WTC11 (cell line): ENCODE data around the gene PREB. TPM values are rescaled to one million over a fixed set of nuclear protein-coding genes. Genes with fewer than 3 reads are reported as not detected.

ENCODE experiments used
- ATAC-seq: fragments of 200-7000 bp; cut with Tn5 transposase; 2 replicates; pipeline ENCODE4 v1.10.0; 2021; ENCODE audit warnings: mild to moderate bottlenecking, moderate library complexity
- CTCF ChIA-PET: fragments of 300-600 bp; sonication (Branson Sonifier 250); formaldehyde crosslinking; loops from one replicate; lab custom pipeline; 2021; ENCODE audit warnings: antibody characterized with exemption; lab: Charles Lee
- POLR2A ChIA-PET: fragments of 350-600 bp; sonication (Branson Sonifier 250); formaldehyde crosslinking; loops from one replicate; lab custom pipeline; 2021; ENCODE audit warnings: antibody characterized with exemption; lab: Charles Lee
- DNase-seq: peaks from one replicate; pipeline ENCODE4 v3.0.0; 2021; ENCODE audit warnings: low spot score
- H3K27ac Mint-ChIP-seq: 2 replicates; pipeline ENCODE4 v1.8.0; 2021; ENCODE audit warnings: mixed read lengths
- H3K27me3 Mint-ChIP-seq: 2 replicates; pipeline ENCODE4 v1.8.0; 2021; ENCODE audit warnings: low read depth, mild to moderate bottlenecking, moderate library complexity, mixed read lengths
- H3K36me3 Mint-ChIP-seq: 2 replicates; pipeline ENCODE4 v1.8.0; 2021; ENCODE audit warnings: mixed read lengths
- H3K4me1 Mint-ChIP-seq: 2 replicates; pipeline ENCODE4 v1.8.0; 2022; ENCODE audit warnings: mixed read lengths
- H3K4me3 Mint-ChIP-seq: 2 replicates; pipeline ENCODE4 v1.8.0; 2021; ENCODE audit warnings: mild to moderate bottlenecking, moderate library complexity, mixed read lengths
- H3K9me3 Mint-ChIP-seq: 2 replicates; pipeline ENCODE4 v1.8.0; 2021; ENCODE audit warnings: mixed read lengths
- CREM ChIP-seq: sonication (generic); formaldehyde crosslinking; IDR thresholded peaks from 2 replicates; pipeline ENCODE4 v1.8.1; 2022; ENCODE audit warnings: mild to moderate bottlenecking, missing genetic modification reagents, moderate library complexity
- EMX1 ChIP-seq: fragments of 250-450 bp; sonication (Bioruptor Pico); IDR thresholded peaks from 2 replicates; pipeline ENCODE4 v1.8.0; 2021; ENCODE audit warnings: mild to moderate bottlenecking
- FOXP1 ChIP-seq: sonication (generic); formaldehyde crosslinking; IDR thresholded peaks from 2 replicates; pipeline ENCODE4 v1.8.0; 2022; ENCODE audit warnings: missing genetic modification reagents, mild to moderate bottlenecking, moderate library complexity, borderline replicate concordance
- GABPB1 ChIP-seq: sonication (generic); formaldehyde crosslinking; IDR thresholded peaks from 2 replicates; pipeline ENCODE4 v1.8.1; 2023; ENCODE audit warnings: mild to moderate bottlenecking, missing genetic modification reagents
- MXD4 ChIP-seq: fragments of 250-450 bp; sonication (Bioruptor Pico); IDR thresholded peaks from 2 replicates; pipeline ENCODE4 v1.8.0; 2021; ENCODE audit warnings: mild to moderate bottlenecking, moderate library complexity, borderline replicate concordance
- NR3C1 ChIP-seq: sonication (generic); formaldehyde crosslinking; conservative IDR thresholded peaks from 2 replicates; pipeline ENCODE4 v1.8.1; 2023; ENCODE audit warnings: low read depth, mild to moderate bottlenecking, missing genetic modification reagents
- RELA ChIP-seq: sonication (generic); formaldehyde crosslinking; IDR thresholded peaks from 2 replicates; pipeline ENCODE4 v1.8.1; 2022; ENCODE audit warnings: missing genetic modification reagents, mild to moderate bottlenecking, borderline replicate concordance
- SOX15 ChIP-seq: fragments of 250-450 bp; sonication (Bioruptor Pico); IDR thresholded peaks from 2 replicates; pipeline ENCODE4 v1.9.0; 2021; ENCODE audit warnings: mild to moderate bottlenecking
- ZNF138 ChIP-seq: sonication (generic); formaldehyde crosslinking; conservative IDR thresholded peaks from 2 replicates; pipeline ENCODE4 v1.8.1; 2022; ENCODE audit warnings: mild to moderate bottlenecking, moderate library complexity, missing genetic modification reagents
- ZNF263 ChIP-seq: sonication (generic); formaldehyde crosslinking; IDR thresholded peaks from 2 replicates; pipeline ENCODE4 v1.8.1; 2022; ENCODE audit warnings: low read depth, mild to moderate bottlenecking, moderate library complexity, missing genetic modification reagents
- total RNA-seq: library from RNA; stranded (reverse); gene quantifications from 3 replicates; pipeline ENCODE4 v1.2.3, GENCODE V29; 2021
- TF ChIP-seq, protein P1 (sequence below): sonication (generic); formaldehyde crosslinking; IDR thresholded peaks from 2 replicates; pipeline ENCODE4 v1.8.0; 2022; ENCODE audit warnings: mild to moderate bottlenecking, missing genetic modification reagents
- TF ChIP-seq, protein P2 (sequence below): sonication (generic); formaldehyde crosslinking; IDR thresholded peaks from 2 replicates; pipeline ENCODE4 v1.8.1; 2023; ENCODE audit warnings: mild to moderate bottlenecking, missing genetic modification reagents
- TF ChIP-seq, protein P3 (sequence below): sonication (generic); formaldehyde crosslinking; IDR thresholded peaks from 2 replicates; pipeline ENCODE4 v1.8.0; 2022; ENCODE audit warnings: missing genetic modification reagents
- TF ChIP-seq, protein P4 (sequence below): sonication (generic); formaldehyde crosslinking; IDR thresholded peaks from 2 replicates; pipeline ENCODE4 v1.8.0; 2022; ENCODE audit warnings: mild to moderate bottlenecking, missing genetic modification reagents
- TF ChIP-seq, protein P5 (sequence below): sonication (generic); formaldehyde crosslinking; IDR thresholded peaks from 2 replicates; pipeline ENCODE4 v1.8.0; 2023; ENCODE audit warnings: mild to moderate bottlenecking, missing genetic modification reagents
- TF ChIP-seq, protein P6 (sequence below): fragments of 250-450 bp; sonication (Bioruptor Pico); IDR thresholded peaks from 2 replicates; pipeline ENCODE4 v1.9.0; 2021; ENCODE audit warnings: mild to moderate bottlenecking
- TF ChIP-seq, protein P7 (sequence below): fragments of 250-450 bp; sonication (Bioruptor Pico); conservative IDR thresholded peaks from 2 replicates; pipeline ENCODE4 v1.9.0; 2021; ENCODE audit warnings: mild to moderate bottlenecking

PREB gene
- total RNA-seq, 1 experiment from 2014 or later: 69.2 TPM

DNA sequence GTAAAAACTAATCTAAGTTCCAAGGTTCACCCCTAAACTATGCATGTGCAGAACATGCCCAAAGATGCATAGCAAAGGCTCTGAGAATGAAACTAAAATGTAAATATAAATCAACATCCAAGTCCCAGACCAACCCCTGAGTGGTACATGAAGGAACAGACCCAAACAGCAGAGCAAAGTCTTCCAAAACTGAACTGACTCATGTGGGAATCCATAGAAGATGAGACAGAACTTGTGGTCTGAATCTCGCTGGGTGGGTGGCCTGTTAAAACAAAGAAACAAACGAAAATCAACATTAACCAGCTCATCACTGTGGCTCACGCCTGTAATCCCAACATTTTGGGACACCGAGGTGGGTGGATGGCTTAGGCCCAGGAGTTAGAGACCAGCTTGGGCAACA lies 47.9 kb upstream of the PREB start:
- no peak for ATAC-seq
- CTCF ChIA-PET: interaction anchor here (1.3 to 1.4 kb wide), 3 partner anchors 9 to 49 kb away, joined by 4 to 7 read pairs (median 4); no protein-coding TSS in a partner anchor
- H3K4me1 Mint-ChIP-seq: no peaks in the 10 kb centered on the region

DNA sequence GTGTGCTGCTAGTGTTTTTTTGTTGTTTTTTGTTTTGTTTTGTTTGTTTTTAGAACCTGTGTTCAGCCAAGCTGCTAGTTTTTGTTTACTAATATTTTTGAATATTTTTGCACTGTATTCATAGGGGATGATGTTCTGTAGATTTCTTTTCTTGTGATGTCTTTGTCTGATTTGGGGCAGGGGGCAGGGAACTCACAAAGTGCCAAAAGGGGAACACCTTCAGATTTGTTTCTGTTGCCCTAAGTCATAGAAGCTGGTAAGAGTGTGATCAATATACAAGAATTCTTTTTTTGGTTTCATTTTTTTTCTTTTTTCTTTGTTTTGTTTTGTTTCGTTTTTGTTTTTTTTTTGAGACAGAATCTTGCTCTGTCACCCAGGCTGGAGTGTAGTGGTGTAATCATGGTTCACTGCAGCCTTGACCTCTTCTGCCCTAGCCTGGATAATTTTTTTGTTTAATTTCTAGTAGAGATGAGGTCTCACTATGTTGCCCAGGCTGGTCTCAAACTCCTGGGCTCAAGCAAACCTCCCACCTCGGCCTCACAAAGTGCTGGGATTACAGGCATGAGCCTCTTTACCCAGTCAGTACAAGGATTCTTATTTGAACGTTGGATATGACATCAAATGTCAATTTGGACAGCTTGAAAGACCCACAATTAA lies 45.0 kb upstream of the PREB start:
- 0 out of 2 replicates have a peak, but pooled peaks cover 5% of the 10 kb centered on the region for H3K9me3 Mint-ChIP-seq
- no peak for DNase-seq
- POLR2A ChIA-PET: no interaction called here
- CTCF ChIA-PET: interaction anchor here (0.6 kb wide), 1 partner anchor 10 kb away, joined by 3 read pairs; no protein-coding TSS in a partner anchor
- ATAC-seq: no peak
- no peaks in the 10 kb centered on the region for H3K36me3 Mint-ChIP-seq
- no peak overlapping the region for H3K4me3 Mint-ChIP-seq
- TF ChIP-seq RELA: no peak
- peak; percentile 20; the same call in 1 of the 2 replicates for TF ChIP-seq GABPB1 (CRISPR knock-in tag)
- H3K4me1 Mint-ChIP-seq: no peaks in the 10 kb centered on the region
- no peak overlapping the region for H3K27ac Mint-ChIP-seq
- H3K27me3 Mint-ChIP-seq: peaks cover 6% of the 10 kb centered on the region

More for the DNA sequence above, 47.9 kb upstream of the PREB start:
- TF ChIP-seq ZNF138 (no peak), FOXP1 (CRISPR knock-in tag) (no peak), ZNF263 (CRISPR knock-in tag) (no peak), NR3C1 (CRISPR knock-in tag) (no peak), CREM (CRISPR knock-in tag) (no peak), MXD4 (CRISPR knock-in tag) (no peak)
- TF ChIP-seq, protein P1, sequence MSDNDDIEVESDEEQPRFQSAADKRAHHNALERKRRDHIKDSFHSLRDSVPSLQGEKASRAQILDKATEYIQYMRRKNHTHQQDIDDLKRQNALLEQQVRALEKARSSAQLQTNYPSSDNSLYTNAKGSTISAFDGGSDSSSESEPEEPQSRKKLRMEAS (CRISPR knock-in tag): no peak
- TF ChIP-seq, protein P2, sequence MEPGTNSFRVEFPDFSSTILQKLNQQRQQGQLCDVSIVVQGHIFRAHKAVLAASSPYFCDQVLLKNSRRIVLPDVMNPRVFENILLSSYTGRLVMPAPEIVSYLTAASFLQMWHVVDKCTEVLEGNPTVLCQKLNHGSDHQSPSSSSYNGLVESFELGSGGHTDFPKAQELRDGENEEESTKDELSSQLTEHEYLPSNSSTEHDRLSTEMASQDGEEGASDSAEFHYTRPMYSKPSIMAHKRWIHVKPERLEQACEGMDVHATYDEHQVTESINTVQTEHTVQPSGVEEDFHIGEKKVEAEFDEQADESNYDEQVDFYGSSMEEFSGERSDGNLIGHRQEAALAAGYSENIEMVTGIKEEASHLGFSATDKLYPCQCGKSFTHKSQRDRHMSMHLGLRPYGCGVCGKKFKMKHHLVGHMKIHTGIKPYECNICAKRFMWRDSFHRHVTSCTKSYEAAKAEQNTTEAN (CRISPR knock-in tag): no peak
- TF ChIP-seq, all 79 proteins: peak for 0
- Mint-ChIP-seq H3K9me3 (0 out of 2 replicates have a peak, but pooled peaks cover 5% of the 10 kb centered on the region), H3K27me3 (peaks cover 6% of the 10 kb centered on the region), H3K27ac (no peak overlapping the region), H3K36me3 (no peaks in the 10 kb centered on the region), H3K4me3 (no peak overlapping the region)
- POLR2A ChIA-PET: no interaction called here
- no peak for DNase-seq

DNA sequence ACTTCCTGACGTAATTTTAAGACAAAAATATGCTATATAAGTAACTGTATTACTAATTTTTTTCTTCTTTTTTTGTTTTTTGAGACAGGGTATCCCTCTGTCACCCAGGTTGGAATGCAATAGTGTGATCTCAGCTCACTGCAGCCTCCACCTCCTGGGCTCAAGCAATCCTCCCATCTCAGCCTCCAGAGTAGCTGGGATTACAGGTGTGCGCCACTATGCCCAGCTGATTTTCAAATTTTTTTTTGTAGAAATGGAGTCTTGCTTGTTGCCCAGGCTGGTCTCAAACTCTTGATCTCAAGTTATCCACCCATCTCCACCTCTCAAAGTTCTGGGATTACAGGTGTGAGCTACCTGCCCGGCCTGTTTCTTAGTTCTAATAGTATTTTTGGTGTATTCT lies 44.0 kb upstream of the PREB start:
- H3K4me3 Mint-ChIP-seq: no peak overlapping the region
- no peaks in the 10 kb centered on the region for H3K36me3 Mint-ChIP-seq
- no peak overlapping the region for H3K27ac Mint-ChIP-seq
- no peaks in the 10 kb centered on the region for H3K4me1 Mint-ChIP-seq
- no peak for ATAC-seq
- DNase-seq: no peak
- ChIA-PET POLR2A (no interaction called here), CTCF (interaction anchor here (1.1 kb wide), 1 partner anchor 13 kb away, joined by 4 read pairs; no protein-coding TSS in a partner anchor)
- H3K9me3 Mint-ChIP-seq: no peaks in the 10 kb centered on the region
- peaks cover 6% of the 10 kb centered on the region for H3K27me3 Mint-ChIP-seq
- TF ChIP-seq, protein P3, sequence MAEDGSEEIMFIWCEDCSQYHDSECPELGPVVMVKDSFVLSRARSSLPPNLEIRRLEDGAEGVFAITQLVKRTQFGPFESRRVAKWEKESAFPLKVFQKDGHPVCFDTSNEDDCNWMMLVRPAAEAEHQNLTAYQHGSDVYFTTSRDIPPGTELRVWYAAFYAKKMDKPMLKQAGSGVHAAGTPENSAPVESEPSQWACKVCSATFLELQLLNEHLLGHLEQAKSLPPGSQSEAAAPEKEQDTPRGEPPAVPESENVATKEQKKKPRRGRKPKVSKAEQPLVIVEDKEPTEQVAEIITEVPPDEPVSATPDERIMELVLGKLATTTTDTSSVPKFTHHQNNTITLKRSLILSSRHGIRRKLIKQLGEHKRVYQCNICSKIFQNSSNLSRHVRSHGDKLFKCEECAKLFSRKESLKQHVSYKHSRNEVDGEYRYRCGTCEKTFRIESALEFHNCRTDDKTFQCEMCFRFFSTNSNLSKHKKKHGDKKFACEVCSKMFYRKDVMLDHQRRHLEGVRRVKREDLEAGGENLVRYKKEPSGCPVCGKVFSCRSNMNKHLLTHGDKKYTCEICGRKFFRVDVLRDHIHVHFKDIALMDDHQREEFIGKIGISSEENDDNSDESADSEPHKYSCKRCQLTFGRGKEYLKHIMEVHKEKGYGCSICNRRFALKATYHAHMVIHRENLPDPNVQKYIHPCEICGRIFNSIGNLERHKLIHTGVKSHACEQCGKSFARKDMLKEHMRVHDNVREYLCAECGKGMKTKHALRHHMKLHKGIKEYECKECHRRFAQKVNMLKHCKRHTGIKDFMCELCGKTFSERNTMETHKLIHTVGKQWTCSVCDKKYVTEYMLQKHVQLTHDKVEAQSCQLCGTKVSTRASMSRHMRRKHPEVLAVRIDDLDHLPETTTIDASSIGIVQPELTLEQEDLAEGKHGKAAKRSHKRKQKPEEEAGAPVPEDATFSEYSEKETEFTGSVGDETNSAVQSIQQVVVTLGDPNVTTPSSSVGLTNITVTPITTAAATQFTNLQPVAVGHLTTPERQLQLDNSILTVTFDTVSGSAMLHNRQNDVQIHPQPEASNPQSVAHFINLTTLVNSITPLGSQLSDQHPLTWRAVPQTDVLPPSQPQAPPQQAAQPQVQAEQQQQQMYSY (CRISPR knock-in tag): no peak
- TF ChIP-seq, protein P4, sequence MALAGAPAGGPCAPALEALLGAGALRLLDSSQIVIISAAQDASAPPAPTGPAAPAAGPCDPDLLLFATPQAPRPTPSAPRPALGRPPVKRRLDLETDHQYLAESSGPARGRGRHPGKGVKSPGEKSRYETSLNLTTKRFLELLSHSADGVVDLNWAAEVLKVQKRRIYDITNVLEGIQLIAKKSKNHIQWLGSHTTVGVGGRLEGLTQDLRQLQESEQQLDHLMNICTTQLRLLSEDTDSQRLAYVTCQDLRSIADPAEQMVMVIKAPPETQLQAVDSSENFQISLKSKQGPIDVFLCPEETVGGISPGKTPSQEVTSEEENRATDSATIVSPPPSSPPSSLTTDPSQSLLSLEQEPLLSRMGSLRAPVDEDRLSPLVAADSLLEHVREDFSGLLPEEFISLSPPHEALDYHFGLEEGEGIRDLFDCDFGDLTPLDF (CRISPR knock-in tag): no peak
- TF ChIP-seq SOX15 (CRISPR knock-in tag): no peak
- TF ChIP-seq, protein P5, sequence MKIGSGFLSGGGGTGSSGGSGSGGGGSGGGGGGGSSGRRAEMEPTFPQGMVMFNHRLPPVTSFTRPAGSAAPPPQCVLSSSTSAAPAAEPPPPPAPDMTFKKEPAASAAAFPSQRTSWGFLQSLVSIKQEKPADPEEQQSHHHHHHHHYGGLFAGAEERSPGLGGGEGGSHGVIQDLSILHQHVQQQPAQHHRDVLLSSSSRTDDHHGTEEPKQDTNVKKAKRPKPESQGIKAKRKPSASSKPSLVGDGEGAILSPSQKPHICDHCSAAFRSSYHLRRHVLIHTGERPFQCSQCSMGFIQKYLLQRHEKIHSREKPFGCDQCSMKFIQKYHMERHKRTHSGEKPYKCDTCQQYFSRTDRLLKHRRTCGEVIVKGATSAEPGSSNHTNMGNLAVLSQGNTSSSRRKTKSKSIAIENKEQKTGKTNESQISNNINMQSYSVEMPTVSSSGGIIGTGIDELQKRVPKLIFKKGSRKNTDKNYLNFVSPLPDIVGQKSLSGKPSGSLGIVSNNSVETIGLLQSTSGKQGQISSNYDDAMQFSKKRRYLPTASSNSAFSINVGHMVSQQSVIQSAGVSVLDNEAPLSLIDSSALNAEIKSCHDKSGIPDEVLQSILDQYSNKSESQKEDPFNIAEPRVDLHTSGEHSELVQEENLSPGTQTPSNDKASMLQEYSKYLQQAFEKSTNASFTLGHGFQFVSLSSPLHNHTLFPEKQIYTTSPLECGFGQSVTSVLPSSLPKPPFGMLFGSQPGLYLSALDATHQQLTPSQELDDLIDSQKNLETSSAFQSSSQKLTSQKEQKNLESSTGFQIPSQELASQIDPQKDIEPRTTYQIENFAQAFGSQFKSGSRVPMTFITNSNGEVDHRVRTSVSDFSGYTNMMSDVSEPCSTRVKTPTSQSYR: no peak
- TF ChIP-seq, protein P6, sequence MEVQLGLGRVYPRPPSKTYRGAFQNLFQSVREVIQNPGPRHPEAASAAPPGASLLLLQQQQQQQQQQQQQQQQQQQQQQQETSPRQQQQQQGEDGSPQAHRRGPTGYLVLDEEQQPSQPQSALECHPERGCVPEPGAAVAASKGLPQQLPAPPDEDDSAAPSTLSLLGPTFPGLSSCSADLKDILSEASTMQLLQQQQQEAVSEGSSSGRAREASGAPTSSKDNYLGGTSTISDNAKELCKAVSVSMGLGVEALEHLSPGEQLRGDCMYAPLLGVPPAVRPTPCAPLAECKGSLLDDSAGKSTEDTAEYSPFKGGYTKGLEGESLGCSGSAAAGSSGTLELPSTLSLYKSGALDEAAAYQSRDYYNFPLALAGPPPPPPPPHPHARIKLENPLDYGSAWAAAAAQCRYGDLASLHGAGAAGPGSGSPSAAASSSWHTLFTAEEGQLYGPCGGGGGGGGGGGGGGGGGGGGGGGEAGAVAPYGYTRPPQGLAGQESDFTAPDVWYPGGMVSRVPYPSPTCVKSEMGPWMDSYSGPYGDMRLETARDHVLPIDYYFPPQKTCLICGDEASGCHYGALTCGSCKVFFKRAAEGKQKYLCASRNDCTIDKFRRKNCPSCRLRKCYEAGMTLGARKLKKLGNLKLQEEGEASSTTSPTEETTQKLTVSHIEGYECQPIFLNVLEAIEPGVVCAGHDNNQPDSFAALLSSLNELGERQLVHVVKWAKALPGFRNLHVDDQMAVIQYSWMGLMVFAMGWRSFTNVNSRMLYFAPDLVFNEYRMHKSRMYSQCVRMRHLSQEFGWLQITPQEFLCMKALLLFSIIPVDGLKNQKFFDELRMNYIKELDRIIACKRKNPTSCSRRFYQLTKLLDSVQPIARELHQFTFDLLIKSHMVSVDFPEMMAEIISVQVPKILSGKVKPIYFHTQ (CRISPR knock-in tag): no peak
- TF ChIP-seq, protein P7, sequence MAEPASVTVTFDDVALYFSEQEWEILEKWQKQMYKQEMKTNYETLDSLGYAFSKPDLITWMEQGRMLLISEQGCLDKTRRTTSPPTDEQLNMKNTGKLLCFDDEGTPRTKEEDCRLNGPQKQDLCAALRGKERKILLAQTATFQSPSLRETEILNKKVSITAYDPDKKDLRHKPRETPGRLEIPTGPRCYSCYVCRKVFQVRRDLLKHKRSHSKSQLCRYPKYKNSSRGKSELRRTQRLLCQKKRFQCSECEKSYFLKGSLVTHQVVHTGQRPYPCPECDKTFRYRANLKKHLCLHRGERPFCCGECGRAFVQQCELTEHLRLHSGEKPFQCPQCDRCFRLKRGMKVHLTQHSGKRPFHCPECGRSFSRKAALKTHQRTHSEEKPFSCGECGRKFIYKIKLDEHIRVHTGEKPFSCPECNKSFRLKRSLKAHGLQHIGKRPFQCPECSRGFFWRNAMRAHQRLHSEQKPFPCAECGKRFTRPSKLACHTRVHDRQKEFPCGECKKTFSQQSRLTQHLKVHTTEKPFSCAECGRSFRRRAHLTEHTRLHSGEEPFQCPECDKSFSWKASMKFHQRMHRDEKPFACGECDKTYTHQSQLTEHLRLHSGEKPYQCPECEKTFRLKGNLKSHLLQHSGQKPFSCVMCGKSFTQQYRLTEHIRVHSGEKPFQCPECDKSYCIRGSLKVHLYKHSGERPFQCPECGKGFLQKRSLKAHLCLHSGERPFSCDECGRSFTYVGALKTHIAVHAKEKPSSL (CRISPR knock-in tag): no peak
- no peak for TF ChIP-seq EMX1 (CRISPR knock-in tag)
